ENCODE data around the gene YY1. TPM values are rescaled to one million over a fixed set of nuclear protein-coding genes. Genes with fewer than 3 reads are reported as not detected.
A peak's percentile ranks its signal among the peaks of the same experiment; 100 is the strongest.
"Not testable (repeated sequence)": the region's sequence is repeated elsewhere in the genome, so short reads cannot be mapped to it uniquely, and the experiment has no call there.

The YY1 gene
- total RNA-seq, 4 donors from 2014 or later = 30.6 to 46.5 (median 33.5) TPM

GRCh38 chr14:100294213-100294962 lies 55.4 kb downstream of the YY1 start:
- Histone ChIP-seq H3K4me1 (peaks cover 15 to 46% (median 19%) of the 10 kb centered on the region in 3 donors), H3K27ac (peak overlapping the region in 1 of 4 donors; percentile 23), H3K9me3 (no peaks in the 10 kb centered on the region), H3K36me3 (peaks cover 6 to 74% (median 25%) of the 10 kb centered on the region in 3 donors), H3K4me3 (no peak overlapping the region), H3K27me3 (no peaks in the 10 kb centered on the region)
- no peak for DNase-seq
- TF ChIP-seq POLR2A (IDR thresholded peaks at IDR 0.05) = no peak
- TF ChIP-seq CTCF (IDR thresholded peaks at IDR 0.05) = no peak
- WGBS, 2 donors = 71 to 91% methylated on average over 7 to 8 of the region's 12 CpGs
- intact Hi-C loops (cut with DNase I) = no loop called here

- peaks cover 15 to 45% (median 19%) of the 10 kb centered on the region in 3 donors for H3K4me1 ChIP-seq
- no peak overlapping the region for H3K27ac ChIP-seq
- intact Hi-C loops (cut with DNase I) = no loop called here
- H3K36me3 ChIP-seq = peaks cover 6 to 69% (median 25%) of the 10 kb centered on the region in 3 donors
- no peak for DNase-seq
- no peaks in the 10 kb centered on the region for H3K27me3 ChIP-seq
- no peak overlapping the region for H3K4me3 ChIP-seq
- 100% methylated on average over 2 of the region's 2 CpGs; no CpG with 5 or more reads in 1 of the 2 donors for WGBS, 2 donors
- H3K9me3 ChIP-seq = no peaks in the 10 kb centered on the region
- TF ChIP-seq CTCF (IDR thresholded peaks at IDR 0.05) (no peak), POLR2A (IDR thresholded peaks at IDR 0.05) (no peak)
Observed at GRCh38 chr14:100294963-100295330, 56.0 kb downstream of the YY1 start.

- H3K36me3 ChIP-seq = peaks cover 6 to 63% (median 23%) of the 10 kb centered on the region in 3 donors
- no peak for TF ChIP-seq CTCF (IDR thresholded peaks at IDR 0.05)
- no peak for TF ChIP-seq POLR2A (IDR thresholded peaks at IDR 0.05)
- 92 to 95% methylated on average over 5 to 10 of the region's 16 CpGs for WGBS, 2 donors
- H3K27ac ChIP-seq = no peak overlapping the region
- DNase-seq = no peak
- no peaks in the 10 kb centered on the region for H3K27me3 ChIP-seq
- H3K9me3 ChIP-seq = no peaks in the 10 kb centered on the region
- intact Hi-C loops (cut with DNase I) = no loop called here
- H3K4me3 ChIP-seq = no peak overlapping the region
- H3K4me1 ChIP-seq = peaks cover 15 to 39% (median 19%) of the 10 kb centered on the region in 3 donors
Observed at GRCh38 chr14:100295376-100296105, 56.6 kb downstream of the YY1 start.

GRCh38 chr14:100296106-100296651 lies 57.2 kb downstream of the YY1 start:
- WGBS, 2 donors = 70 to 73% methylated on average over 7 to 9 of the region's 9 CpGs
- TF ChIP-seq POLR2A (IDR thresholded peaks at IDR 0.05) (no peak), CTCF (IDR thresholded peaks at IDR 0.05) (no peak)
- H3K4me3 ChIP-seq = no peak overlapping the region
- peaks cover 3 to 56% (median 17%) of the 10 kb centered on the region in 3 donors for H3K36me3 ChIP-seq
- intact Hi-C loops (cut with DNase I) = no loop called here
- no peaks in the 10 kb centered on the region for H3K9me3 ChIP-seq
- peaks cover 15 to 36% (median 19%) of the 10 kb centered on the region in 3 donors for H3K4me1 ChIP-seq
- no peaks in the 10 kb centered on the region for H3K27me3 ChIP-seq
- peak overlapping the region in 1 of 4 donors; percentile 74 for H3K27ac ChIP-seq
- no peak for DNase-seq

GRCh38 chr14:100296729-100297128 lies 57.8 kb downstream of the YY1 start:
- H3K27me3 ChIP-seq; DNase-seq; H3K4me3 ChIP-seq; H3K9me3 ChIP-seq; intact Hi-C loops (cut with DNase I): not testable (repeated sequence)
- Histone ChIP-seq H3K27ac (peak overlapping the region in 3 of 4 donors; percentile 68 to 75 (median 74)), H3K36me3 (peaks cover 0 to 51% (median 12%) of the 10 kb centered on the region in 3 donors), H3K4me1 (peaks cover 15 to 37% (median 19%) of the 10 kb centered on the region in 3 donors)
- 78 to 88% methylated on average over 8 to 11 of the region's 11 CpGs for WGBS, 2 donors

Data from esophagus squamous epithelium (tissue), 5 donors.